HuH-7.5 (cell line): ENCODE measurements around the gene ETV3.

Experiments used
- DNase-seq: peaks from one replicate; pipeline ENCODE4 v3.0.0; 2011; ENCODE audit warnings: low spot score

The ETV3 gene

GRCh38 chr1:157161901-157162300 is 23.7 kb upstream of the ETV3 start:
- DNase-seq: no peak

GRCh38 chr1:157158967-157159366 is 20.8 kb upstream of the ETV3 start:
- DNase-seq: no peak

GRCh38 chr1:157157501-157158190 is 19.5 kb upstream of the ETV3 start:
- no peak for DNase-seq

GRCh38 chr1:157156058-157156541 is 17.9 kb upstream of the ETV3 start:
- DNase-seq: peak; percentile 58

- DNase-seq: no peak
Measured at GRCh38 chr1:157155658-157156057, 17.5 kb upstream of the ETV3 start.

- no peak for DNase-seq
Measured at GRCh38 chr1:157154940-157155514, 16.8 kb upstream of the ETV3 start.

- no peak for DNase-seq
Measured at GRCh38 chr1:157154291-157154690, 16.1 kb upstream of the ETV3 start.

GRCh38 chr1:157153746-157154145 is 15.6 kb upstream of the ETV3 start:
- DNase-seq: no peak

- no peak for DNase-seq
Measured at GRCh38 chr1:157152510-157152909, 14.3 kb upstream of the ETV3 start.

- no peak for DNase-seq
Measured at GRCh38 chr1:157151506-157151905, 13.3 kb upstream of the ETV3 start.

- DNase-seq: no peak
Measured at GRCh38 chr1:157151073-157151472, 12.9 kb upstream of the ETV3 start.

GRCh38 chr1:157150631-157151030 is 12.4 kb upstream of the ETV3 start:
- DNase-seq: no peak

GRCh38 chr1:157147906-157148700 is 9.9 kb upstream of the ETV3 start:
- DNase-seq: no peak

- no peak for DNase-seq
Measured at GRCh38 chr1:157147037-157147436, 8.8 kb upstream of the ETV3 start.

- no peak for DNase-seq
Measured at GRCh38 chr1:157146244-157146643, 8.0 kb upstream of the ETV3 start.

- no peak for DNase-seq
Measured at GRCh38 chr1:157145076-157145475, 6.9 kb upstream of the ETV3 start.

- no peak for DNase-seq
Measured at GRCh38 chr1:157144509-157144908, 6.3 kb upstream of the ETV3 start.

- DNase-seq: no peak
Measured at GRCh38 chr1:157142765-157143423, 4.7 kb upstream of the ETV3 start.

GRCh38 chr1:157142201-157142600 is 4.0 kb upstream of the ETV3 start:
- no peak for DNase-seq

- DNase-seq: no peak
Measured at GRCh38 chr1:157141212-157141855, 3.1 kb upstream of the ETV3 start.

GRCh38 chr1:157140063-157140588 is 1.9 kb upstream of the ETV3 start:
- DNase-seq: no peak
